ENCODE measurements around the gene PSIP1. TPM values are rescaled to one million over a fixed set of nuclear protein-coding genes. Genes with fewer than 3 reads are reported as not detected.

Gene PSIP1
- total and polyA plus RNA-seq, 2 of the 4 experiments (the other 2 are of a cell fraction): 21.8 to 27.2 TPM

- intact Hi-C loops (cut with micrococcal nuclease): no loop called here
- no peaks in the 10 kb centered on the region for H4K20me1 ChIP-seq (ENCODE audit: insufficient read depth, low read length)
- no peak for DNase-seq
- no peak overlapping the region for H3K27ac ChIP-seq (ENCODE audit: insufficient read depth, low read length)
- ChIA-PET POLR2A (ENCODE audit: unreplicated experiment) (no interaction called here), CTCF (no interaction called here)
- H4K91ac ChIP-seq (ENCODE audit: insufficient read depth, low read depth, low read length): no peak overlapping the region
- H3K4me1 ChIP-seq (ENCODE audit: control insufficient read depth, insufficient read depth, low read length): no peaks in the 10 kb centered on the region
- no peak overlapping the region for H2AFZ ChIP-seq (replicated peaks; ENCODE audit: low read length, poor library complexity)
- no peak overlapping the region for H3K18ac ChIP-seq (ENCODE audit: low read depth, low read length)
- WGBS, 2 experiments (ENCODE audit: extremely low coverage in 2 of 2, insufficient read length in 1 of 2): no CpG with 5 or more reads among the region's 1 CpG
- H3K4me3 ChIP-seq (ENCODE audit: insufficient read depth, low read depth, low read length): no peak overlapping the region
- no peak overlapping the region for H3K23ac ChIP-seq (ENCODE audit: low read depth, low read length)
- H3K9me1 ChIP-seq (ENCODE audit: insufficient read depth, low read length): no peaks in the 10 kb centered on the region
- in situ Hi-C loops (cut with MboI; ENCODE audit: low sequenced_read_pairs): no loop called here
- no peak overlapping the region for H3K14ac ChIP-seq (replicated peaks; ENCODE audit: low read depth, low read length)
- H4K5ac ChIP-seq (ENCODE audit: low read depth, low read length): no peak overlapping the region
- no peak overlapping the region for H2AK9ac ChIP-seq (replicated peaks; ENCODE audit: low read depth, low read length, poor library complexity)
- H3K9ac ChIP-seq (ENCODE audit: low read depth, low read length): no peak overlapping the region
- no peak overlapping the region for H2BK20ac ChIP-seq (ENCODE audit: low read depth, low read length)
- dilution Hi-C loops (cut with HindIII; ENCODE audit: low sequenced_read_pairs, unreplicated experiment): no loop called here
- H2BK5ac ChIP-seq (ENCODE audit: low read depth, low read length, poor library complexity, severe bottlenecking): no peak overlapping the region
- H2AK5ac ChIP-seq (ENCODE audit: low read depth, low read length): no peak overlapping the region
- H4K8ac ChIP-seq (ENCODE audit: low read depth in 2 of 2, low read length in 2 of 2): no peak overlapping the region
- H3K27me3 ChIP-seq (ENCODE audit: control insufficient read depth, insufficient read depth, low read length): no peaks in the 10 kb centered on the region
- H3K56ac ChIP-seq (ENCODE audit: extremely low read depth, insufficient read depth, low read length): no peak overlapping the region
- H3K36me3 ChIP-seq (ENCODE audit: control insufficient read depth, insufficient read depth, low read length): no peaks in the 10 kb centered on the region
- H3K4ac ChIP-seq (ENCODE audit: low read depth, low read length): no peak overlapping the region
- H2BK15ac ChIP-seq (ENCODE audit: low read depth, low read length): no peak overlapping the region
- no peak for ATAC-seq (ENCODE audit: low read depth)
- no peak for TF ChIP-seq MAFK (IDR thresholded peaks at IDR 0.05; ENCODE audit: low read depth, low read length)
- no peak for TF ChIP-seq RAD21 (IDR thresholded peaks at IDR 0.05; ENCODE audit: low read length)
- no peak for TF ChIP-seq FOS (IDR thresholded peaks at IDR 0.05; ENCODE audit: low read depth, low read length)
- TF ChIP-seq CTCF (conservative IDR thresholded peaks at IDR 0.05; ENCODE audit: low read depth, low read length): no peak
- TF ChIP-seq MXI1 (IDR thresholded peaks at IDR 0.05; ENCODE audit: borderline replicate concordance, low read depth, low read length): no peak
- no peak for TF ChIP-seq RCOR1 (IDR thresholded peaks at IDR 0.05; ENCODE audit: insufficient replicate concordance, low read length)
- no peak for TF ChIP-seq CEBPB (IDR thresholded peaks at IDR 0.05; ENCODE audit: low read depth, low read length)
- TF ChIP-seq NFE2L2 (IDR thresholded peaks at IDR 0.05; ENCODE audit: low read depth, low read length): no peak
- TF ChIP-seq CHD1 (IDR thresholded peaks at IDR 0.05; ENCODE audit: low read depth, low read length): no peak
- TF ChIP-seq USF2 (IDR thresholded peaks at IDR 0.05; ENCODE audit: low read depth, low read length): no peak
- no peak for TF ChIP-seq MAZ (IDR thresholded peaks at IDR 0.05; ENCODE audit: borderline replicate concordance, low read depth, low read length)
- TF ChIP-seq, protein P1, sequence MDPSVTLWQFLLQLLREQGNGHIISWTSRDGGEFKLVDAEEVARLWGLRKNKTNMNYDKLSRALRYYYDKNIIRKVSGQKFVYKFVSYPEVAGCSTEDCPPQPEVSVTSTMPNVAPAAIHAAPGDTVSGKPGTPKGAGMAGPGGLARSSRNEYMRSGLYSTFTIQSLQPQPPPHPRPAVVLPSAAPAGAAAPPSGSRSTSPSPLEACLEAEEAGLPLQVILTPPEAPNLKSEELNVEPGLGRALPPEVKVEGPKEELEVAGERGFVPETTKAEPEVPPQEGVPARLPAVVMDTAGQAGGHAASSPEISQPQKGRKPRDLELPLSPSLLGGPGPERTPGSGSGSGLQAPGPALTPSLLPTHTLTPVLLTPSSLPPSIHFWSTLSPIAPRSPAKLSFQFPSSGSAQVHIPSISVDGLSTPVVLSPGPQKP (IDR thresholded peaks at IDR 0.05; ENCODE audit: borderline replicate concordance, low read depth, low read length): no peak
- no peak for TF ChIP-seq BHLHE40 (IDR thresholded peaks at IDR 0.05; ENCODE audit: low read depth, low read length)
- TF ChIP-seq SMC3 (IDR thresholded peaks at IDR 0.05; ENCODE audit: low read depth, low read length): no peak
- no peak for TF ChIP-seq RFX5 (IDR thresholded peaks at IDR 0.05; ENCODE audit: low read depth, low read length)
- no peak for TF ChIP-seq POLR2A (IDR thresholded peaks at IDR 0.05; ENCODE audit: low read depth, low read length)
- no peaks in the 10 kb centered on the region for H3K79me1 ChIP-seq (ENCODE audit: low read depth in 1 of 2, low read length in 2 of 2)
- no peak overlapping the region for H3K4me2 ChIP-seq (ENCODE audit: low read depth, low read length)
- H2BK120ac ChIP-seq (ENCODE audit: low read depth, low read length): no peak overlapping the region
- H3K9me3 ChIP-seq (ENCODE audit: control insufficient read depth, insufficient read depth, low read length): no peaks in the 10 kb centered on the region
- no TSS peak for BruUV-seq (replicated peaks)
Observed at GRCh38 chr9:15531380-15531779, 20.6 kb upstream of the PSIP1 start.
